Large intestine (tissue), 3 donors: ENCODE data around the gene BMP5. TPM values are rescaled to one million over a fixed set of nuclear protein-coding genes. Genes with fewer than 3 reads are reported as not detected.

Experiments used
- DNase-seq, 2 donors: peaks; one replicate each; pipeline versions ENCODE4 v3.0.0 to v3.0.0-alpha.2; 2013
- H3K27ac ChIP-seq: one replicate; pipeline ENCODE4 v1.5.1; 2013; ENCODE audit warnings: low read length
- H3K27me3 ChIP-seq: 2 replicates; pipeline ENCODE4 v1.6.1; 2013; ENCODE audit warnings: low read length; ENCODE audit not compliant: control insufficient read depth, insufficient read depth
- H3K36me3 ChIP-seq: 2 replicates; pipeline ENCODE4 v1.6.1; 2013; ENCODE audit warnings: low read length; ENCODE audit not compliant: control insufficient read depth, insufficient read depth
- H3K4me1 ChIP-seq: one replicate; pipeline ENCODE4 v1.6.1; 2013; ENCODE audit warnings: low read length; ENCODE audit not compliant: control insufficient read depth, insufficient read depth
- H3K4me3 ChIP-seq: one replicate; pipeline ENCODE4 v1.5.1; 2013; ENCODE audit warnings: low read length
- H3K9me3 ChIP-seq: one replicate; pipeline ENCODE4 v1.6.1; 2013; ENCODE audit warnings: mild to moderate bottlenecking, low read depth, low read length, moderate library complexity; ENCODE audit not compliant: control insufficient read depth
- WGBS: methylation state at CpG from one replicate; pipeline ENCODE4 v1.1.5; 2013; ENCODE audit warnings: low lambda C conversion rate; ENCODE audit not compliant: insufficient coverage; 5-methylcytosine and 5-hydroxymethylcytosine counted together
- polyA plus RNA-seq: library from polyadenylated mRNA; unstranded; fragments of 120-200 nt; gene quantifications from one replicate; pipeline ENCODE4 v1.2.1, GENCODE V29; 2013

Gene BMP5
- polyA plus RNA-seq, 1 donor, result 26.8 TPM

DNA sequence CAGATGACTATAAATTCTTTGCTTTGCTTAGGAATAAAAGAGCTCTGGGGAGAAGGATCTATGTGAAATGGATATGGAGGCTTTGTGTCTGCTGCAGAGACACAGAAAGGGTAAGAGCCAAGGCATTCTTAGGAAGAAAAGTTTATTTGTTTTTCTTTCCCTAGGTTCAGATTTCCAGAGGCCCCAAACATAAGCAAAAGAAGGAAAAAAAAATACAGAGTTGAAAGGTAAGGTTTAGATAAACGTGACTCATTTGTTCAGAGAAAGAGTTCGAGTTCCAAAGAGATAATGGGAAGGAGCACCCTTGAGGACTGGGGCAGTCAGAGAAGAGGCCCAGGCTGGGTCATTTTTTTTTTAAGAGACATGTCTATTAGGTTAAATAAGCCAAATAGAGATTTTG, 27.4 kb upstream of the BMP5 start:
- Histone ChIP-seq H3K9me3 (no peaks in the 10 kb centered on the region), H3K27ac (peak overlapping the region; percentile 56), H3K27me3 (no peaks in the 10 kb centered on the region), H3K4me1 (peaks cover 6% of the 10 kb centered on the region), H3K4me3 (no peak overlapping the region), H3K36me3 (no peaks in the 10 kb centered on the region)
- WGBS, result 20% methylated on average over 1 of the region's 2 CpGs
- DNase-seq, result peak; percentile 21 to 68

DNA sequence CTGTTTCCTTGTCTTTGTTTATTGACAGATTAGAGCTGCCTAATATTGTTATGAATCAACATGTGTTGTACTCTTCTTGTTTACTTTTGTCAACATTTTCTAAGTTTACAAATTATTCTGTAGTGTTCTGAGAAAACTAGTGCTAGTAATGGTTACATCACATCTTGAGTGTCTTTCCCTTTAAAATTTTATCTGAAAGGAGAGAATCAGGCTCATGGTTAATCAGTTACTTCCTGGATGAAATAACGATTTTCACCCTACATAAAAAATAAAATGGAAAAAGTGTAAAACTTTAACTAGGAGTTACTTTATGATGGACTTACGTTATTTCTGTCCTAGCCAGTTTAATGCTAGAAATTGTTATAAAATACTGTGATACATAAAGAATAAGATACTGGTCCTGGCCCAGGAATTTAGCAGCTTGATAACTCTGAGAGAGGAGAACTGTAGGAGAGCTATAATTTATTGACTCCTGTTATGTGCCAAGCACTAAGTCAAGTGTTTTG, 26.4 kb upstream of the BMP5 start:
- Histone ChIP-seq H3K27ac (peak overlapping the region; percentile 56), H3K36me3 (no peaks in the 10 kb centered on the region), H3K4me1 (peaks cover 6% of the 10 kb centered on the region), H3K9me3 (no peaks in the 10 kb centered on the region), H3K27me3 (no peaks in the 10 kb centered on the region), H3K4me3 (no peak overlapping the region)
- WGBS, result 19% methylated on average over 2 of the region's 2 CpGs
- peak; percentile 6 to 60 for DNase-seq

DNA sequence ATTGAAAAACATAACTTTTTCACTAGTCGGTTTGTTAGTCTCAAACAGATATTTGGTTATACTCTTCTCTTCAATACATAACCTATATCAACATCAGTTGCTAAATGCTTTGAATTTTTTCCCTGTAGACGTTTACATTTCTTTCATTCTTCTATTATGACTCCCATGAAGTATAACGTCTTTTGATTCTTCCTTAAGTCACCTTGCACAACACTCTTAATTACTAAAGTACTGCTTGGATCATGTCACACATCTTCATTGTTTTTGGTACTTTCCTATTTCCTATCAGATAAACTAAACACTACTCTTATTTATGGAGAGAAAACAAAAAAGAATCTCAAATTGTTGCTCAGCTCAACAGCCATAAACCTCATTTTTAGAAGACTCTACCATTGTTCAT, 23.0 kb upstream of the BMP5 start:
- Histone ChIP-seq H3K36me3 (no peaks in the 10 kb centered on the region), H3K4me1 (peaks cover 6% of the 10 kb centered on the region), H3K9me3 (no peaks in the 10 kb centered on the region), H3K4me3 (no peak overlapping the region), H3K27me3 (no peaks in the 10 kb centered on the region), H3K27ac (no peak overlapping the region)
- WGBS, result 83% methylated on average over 3 of the region's 3 CpGs
- no peak for DNase-seq

DNA sequence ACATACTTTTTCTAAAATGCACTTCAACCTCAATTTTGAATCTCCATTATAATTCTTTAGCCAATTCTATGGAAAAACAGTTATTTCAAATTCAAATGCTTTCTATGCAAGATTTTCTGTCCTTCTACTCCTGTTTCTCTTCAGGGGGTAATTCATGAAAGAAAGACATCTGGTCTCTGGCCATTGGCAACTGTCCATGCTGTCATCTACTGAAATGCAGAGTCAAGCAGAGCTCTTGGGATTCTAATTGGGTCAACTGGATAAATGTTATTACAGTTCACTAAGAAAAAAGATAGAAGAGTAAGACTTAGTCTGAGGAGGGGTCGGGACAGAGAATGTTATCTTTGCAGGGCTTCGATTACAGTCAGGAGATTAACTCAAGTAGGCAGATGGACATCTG, 22.0 kb upstream of the BMP5 start:
- Histone ChIP-seq H3K36me3 (no peaks in the 10 kb centered on the region), H3K4me3 (no peak overlapping the region), H3K27ac (no peak overlapping the region), H3K4me1 (peaks cover 2% of the 10 kb centered on the region), H3K9me3 (no peaks in the 10 kb centered on the region), H3K27me3 (no peaks in the 10 kb centered on the region)
- no peak for DNase-seq
- 69% methylated on average over 2 of the region's 2 CpGs for WGBS

DNA sequence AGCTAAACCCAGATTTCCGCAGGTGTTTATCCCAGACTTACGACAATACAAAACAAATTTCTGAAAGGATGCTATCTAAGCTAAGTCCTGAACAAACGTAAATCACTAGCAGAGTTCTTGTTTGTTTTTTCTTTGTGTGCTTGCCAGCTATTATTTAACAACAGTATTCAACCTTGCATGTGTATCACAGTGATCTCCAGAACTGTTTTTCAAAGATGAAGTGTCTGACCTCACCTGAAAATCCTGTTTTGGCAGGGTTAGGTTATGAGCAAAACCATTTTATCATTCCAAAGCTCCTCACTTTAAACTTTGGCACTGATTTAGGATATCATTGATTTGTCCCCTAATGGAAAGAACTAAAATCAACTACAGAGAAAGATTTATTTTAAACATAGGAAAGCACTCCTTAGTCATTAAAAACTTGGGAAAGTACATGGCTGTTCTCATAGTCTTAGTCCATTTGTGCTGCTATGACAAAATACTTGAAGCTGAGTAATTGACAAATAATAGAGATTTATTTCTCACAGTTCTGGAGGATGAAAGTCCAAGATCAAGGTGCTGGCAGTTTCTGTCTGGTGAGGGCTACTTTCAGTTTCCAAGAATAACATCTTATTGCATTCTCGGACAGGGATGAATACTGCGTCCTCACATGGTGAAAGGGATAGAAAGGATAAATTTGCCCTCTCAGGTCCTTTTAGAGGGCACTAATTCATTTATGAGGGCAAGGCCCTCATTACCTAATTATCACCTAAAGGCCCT, 20.8 kb upstream of the BMP5 start:
- Histone ChIP-seq H3K36me3 (no peaks in the 10 kb centered on the region), H3K4me3 (no peak overlapping the region), H3K4me1 (no peaks in the 10 kb centered on the region), H3K27me3 (no peaks in the 10 kb centered on the region), H3K27ac (no peak overlapping the region), H3K9me3 (no peaks in the 10 kb centered on the region)
- DNase-seq, result peak in 1 of 2 donors; percentile 65
- 75% methylated on average over 2 of the region's 5 CpGs for WGBS

DNA sequence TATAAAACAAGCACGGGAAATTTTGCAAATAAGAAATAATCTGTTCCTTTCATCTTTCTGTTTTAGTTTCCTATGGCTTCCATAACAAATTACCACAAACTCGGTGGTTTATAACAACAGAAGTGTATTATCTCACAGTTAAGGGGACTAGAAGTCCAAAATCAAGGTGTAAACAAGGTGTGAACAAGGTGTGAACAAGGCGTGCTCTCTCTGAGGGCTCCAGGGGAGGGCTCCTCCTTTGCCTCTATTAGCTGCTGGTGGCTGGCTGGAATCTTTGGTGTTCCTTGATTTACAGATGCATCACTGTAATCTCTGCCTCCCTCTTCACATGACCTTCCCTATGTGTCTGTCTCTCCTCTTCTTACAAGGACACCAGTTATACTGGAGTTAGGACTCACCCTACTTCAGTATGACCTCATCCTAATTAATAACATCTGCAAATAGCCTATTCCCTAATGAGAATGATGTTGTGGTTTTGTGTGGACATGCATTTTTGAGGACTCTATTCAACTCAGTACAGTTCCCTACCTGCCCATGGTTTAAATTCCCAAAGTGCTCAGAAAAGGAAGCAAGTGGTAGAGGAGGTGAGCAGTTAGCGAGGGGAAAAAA, 17.5 kb upstream of the BMP5 start:
- WGBS, result 100% methylated on average over 2 of the region's 4 CpGs
- no peak for DNase-seq

DNA sequence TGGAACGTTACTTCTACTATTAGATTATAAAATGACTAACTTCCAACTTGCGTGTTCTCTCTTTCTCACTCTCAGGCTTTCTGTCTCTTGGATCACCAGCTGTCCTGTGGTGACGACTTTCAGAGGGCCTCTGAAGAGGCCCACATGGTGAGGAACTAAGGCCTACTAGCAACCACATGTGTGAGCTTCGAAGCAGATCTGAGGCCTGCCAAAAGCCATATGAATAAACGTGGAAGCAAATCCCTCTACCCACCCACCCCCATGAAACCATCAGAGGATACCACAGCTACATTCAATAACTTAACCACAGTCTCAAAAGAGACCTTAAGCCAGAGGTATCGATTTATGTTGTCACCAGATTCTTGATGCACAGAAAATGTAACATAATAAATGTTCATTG, 13.5 kb upstream of the BMP5 start:
- WGBS, result 100% methylated on average over 3 of the region's 6 CpGs
- Histone ChIP-seq H3K27me3 (no peaks in the 10 kb centered on the region), H3K9me3 (no peaks in the 10 kb centered on the region), H3K4me3 (no peak overlapping the region), H3K4me1 (no peaks in the 10 kb centered on the region), H3K36me3 (no peaks in the 10 kb centered on the region), H3K27ac (no peak overlapping the region)
- no peak for DNase-seq

More for the DNA sequence above, 17.5 kb upstream of the BMP5 start:
- H3K36me3 ChIP-seq, result no peaks in the 10 kb centered on the region
- no peaks in the 10 kb centered on the region for H3K27me3 ChIP-seq
- H3K9me3 ChIP-seq, result no peaks in the 10 kb centered on the region
- no peak overlapping the region for H3K27ac ChIP-seq
- H3K4me3 ChIP-seq, result no peak overlapping the region
- no peaks in the 10 kb centered on the region for H3K4me1 ChIP-seq

DNA sequence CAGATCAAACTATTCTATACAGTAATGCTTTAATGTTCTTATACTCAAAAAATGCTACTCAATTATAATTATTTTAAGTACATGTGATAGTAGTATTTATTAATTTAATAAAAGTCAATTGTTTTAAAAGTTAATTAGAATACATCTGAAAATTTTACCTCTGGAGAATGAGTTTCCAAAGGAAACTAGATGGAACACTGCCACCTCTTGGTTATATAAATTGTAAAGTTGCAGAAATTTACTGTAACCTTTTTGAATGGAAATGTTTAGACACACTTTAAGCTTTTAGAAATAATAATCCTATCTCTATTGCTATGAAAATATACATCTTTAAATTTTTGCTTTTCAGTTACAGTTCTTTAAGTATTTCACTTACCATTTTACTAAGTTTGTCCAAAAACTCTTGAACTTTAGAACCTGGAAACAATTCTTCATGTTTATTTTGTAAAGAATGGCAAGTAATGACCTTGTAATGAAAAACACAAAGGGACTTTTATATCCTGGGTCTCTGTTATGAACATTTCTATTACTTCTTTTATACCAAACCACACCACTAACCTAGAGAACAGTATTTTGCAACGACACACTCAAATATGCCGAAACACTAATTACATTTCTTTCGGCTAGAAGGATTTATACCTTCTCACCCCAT, 10.9 kb upstream of the BMP5 start:
- Histone ChIP-seq H3K9me3 (no peaks in the 10 kb centered on the region), H3K4me3 (no peak overlapping the region), H3K4me1 (no peaks in the 10 kb centered on the region), H3K36me3 (no peaks in the 10 kb centered on the region), H3K27me3 (no peaks in the 10 kb centered on the region), H3K27ac (no peak overlapping the region)
- no peak for DNase-seq
- WGBS, result 60% methylated on average over 2 of the region's 3 CpGs

DNA sequence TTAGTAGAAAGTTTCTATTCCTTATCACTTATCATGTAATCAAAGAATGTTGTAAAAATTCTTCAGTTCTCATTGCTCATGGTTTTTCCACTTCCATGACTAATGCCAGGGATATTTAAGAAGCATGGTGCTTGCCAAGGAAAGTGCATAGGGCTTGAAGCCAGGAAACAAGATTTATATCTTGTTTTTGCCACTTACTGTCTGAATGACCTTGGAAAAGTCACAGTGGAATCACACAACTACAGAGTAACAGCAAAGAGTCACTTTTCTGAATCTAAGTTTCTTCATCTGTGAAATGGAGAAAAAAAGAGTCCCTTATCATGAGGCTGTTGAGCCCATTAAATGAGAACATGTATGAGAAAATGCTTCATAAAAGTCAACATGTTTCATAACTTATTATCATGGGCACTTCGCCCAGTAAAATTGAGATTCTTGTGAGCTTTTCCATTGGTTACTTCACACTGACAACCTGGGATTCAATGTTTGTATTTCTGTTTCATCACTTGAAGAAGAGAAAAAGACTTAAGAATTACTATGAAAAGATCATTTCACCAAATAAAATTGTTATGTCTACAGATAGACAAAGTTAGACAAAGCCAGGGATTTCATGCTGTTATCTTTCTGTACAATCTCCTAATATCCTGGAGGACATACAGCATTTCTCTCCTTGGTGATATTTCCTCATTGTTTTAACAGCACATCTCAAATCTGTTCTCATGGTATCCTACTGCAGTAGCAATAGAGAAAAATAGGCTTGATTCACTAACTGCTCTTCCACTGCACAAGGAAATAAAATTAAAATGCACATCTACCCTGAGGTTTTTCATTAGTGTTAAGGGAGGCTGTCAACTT, 7.6 kb upstream of the BMP5 start:
- Histone ChIP-seq H3K4me3 (no peak overlapping the region), H3K27me3 (no peaks in the 10 kb centered on the region), H3K36me3 (no peaks in the 10 kb centered on the region), H3K9me3 (no peaks in the 10 kb centered on the region), H3K27ac (no peak overlapping the region), H3K4me1 (no peaks in the 10 kb centered on the region)
- DNase-seq, result no peak
- 83% methylated on average over 1 of the region's 1 CpG for WGBS

DNA sequence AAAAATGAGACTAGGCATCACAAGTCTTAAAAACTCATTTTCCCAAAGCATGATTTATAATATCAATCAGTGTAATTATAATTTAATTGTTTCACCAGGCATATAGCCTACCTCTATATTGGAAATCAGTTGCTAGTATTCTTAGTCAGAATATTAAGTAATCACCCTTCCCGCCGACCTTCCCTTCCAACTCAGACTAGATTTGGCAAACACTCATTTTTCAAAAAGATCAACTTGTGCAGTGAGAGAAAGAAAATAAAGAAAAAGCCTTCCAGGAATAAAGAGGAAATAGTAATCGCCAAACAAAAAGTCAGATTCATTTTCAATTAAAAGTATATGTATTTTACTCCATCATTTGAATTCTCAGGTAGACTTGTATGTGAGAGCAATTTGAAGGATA, 1.9 kb upstream of the BMP5 start:
- H3K36me3 ChIP-seq, result no peaks in the 10 kb centered on the region
- H3K27ac ChIP-seq, result no peak overlapping the region
- H3K9me3 ChIP-seq, result no peaks in the 10 kb centered on the region
- no peak overlapping the region for H3K4me3 ChIP-seq
- no peaks in the 10 kb centered on the region for H3K4me1 ChIP-seq
- 100% methylated on average over 1 of the region's 3 CpGs for WGBS
- DNase-seq, result no peak
- no peaks in the 10 kb centered on the region for H3K27me3 ChIP-seq
